ENCODE data around the gene DUXB.

DNA sequence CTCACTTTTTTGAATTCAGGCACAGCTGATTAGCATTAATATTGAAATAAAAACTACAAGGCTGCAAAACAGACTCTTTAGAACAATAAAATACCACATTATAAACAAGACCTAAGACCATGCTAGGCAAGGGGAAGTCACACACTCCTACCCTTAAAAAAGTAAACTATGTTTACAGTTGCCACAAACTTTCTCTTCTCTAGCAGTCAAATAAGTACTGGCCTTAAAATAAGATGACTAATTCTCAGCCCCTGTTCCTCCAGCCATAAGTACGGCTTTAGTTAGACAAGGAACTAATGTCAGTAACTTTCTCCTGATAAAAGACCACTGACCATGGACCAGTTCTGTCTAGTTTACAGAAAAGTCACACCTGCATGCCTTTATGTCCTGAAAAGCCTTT, 44.6 kb upstream of the DUXB start:
- no peak for TF ChIP-seq HDGF (IDR thresholded peaks at IDR 0.05; ENCODE audit: borderline replicate concordance)
- no peak for TF ChIP-seq FOXA1 (IDR thresholded peaks at IDR 0.05)
- TF ChIP-seq, protein P1, sequence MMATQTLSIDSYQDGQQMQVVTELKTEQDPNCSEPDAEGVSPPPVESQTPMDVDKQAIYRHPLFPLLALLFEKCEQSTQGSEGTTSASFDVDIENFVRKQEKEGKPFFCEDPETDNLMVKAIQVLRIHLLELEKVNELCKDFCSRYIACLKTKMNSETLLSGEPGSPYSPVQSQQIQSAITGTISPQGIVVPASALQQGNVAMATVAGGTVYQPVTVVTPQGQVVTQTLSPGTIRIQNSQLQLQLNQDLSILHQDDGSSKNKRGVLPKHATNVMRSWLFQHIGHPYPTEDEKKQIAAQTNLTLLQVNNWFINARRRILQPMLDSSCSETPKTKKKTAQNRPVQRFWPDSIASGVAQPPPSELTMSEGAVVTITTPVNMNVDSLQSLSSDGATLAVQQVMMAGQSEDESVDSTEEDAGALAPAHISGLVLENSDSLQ (IDR thresholded peaks at IDR 0.05): no peak
- TF ChIP-seq FOXM1 (IDR thresholded peaks at IDR 0.05; ENCODE audit: borderline replicate concordance): no peak
- TF ChIP-seq CTBP1 (IDR thresholded peaks at IDR 0.05; ENCODE audit: borderline replicate concordance): no peak

Data from HEK293T (cell line).